Measurements from ENCODE around the gene CERK.

The CERK gene

DNA sequence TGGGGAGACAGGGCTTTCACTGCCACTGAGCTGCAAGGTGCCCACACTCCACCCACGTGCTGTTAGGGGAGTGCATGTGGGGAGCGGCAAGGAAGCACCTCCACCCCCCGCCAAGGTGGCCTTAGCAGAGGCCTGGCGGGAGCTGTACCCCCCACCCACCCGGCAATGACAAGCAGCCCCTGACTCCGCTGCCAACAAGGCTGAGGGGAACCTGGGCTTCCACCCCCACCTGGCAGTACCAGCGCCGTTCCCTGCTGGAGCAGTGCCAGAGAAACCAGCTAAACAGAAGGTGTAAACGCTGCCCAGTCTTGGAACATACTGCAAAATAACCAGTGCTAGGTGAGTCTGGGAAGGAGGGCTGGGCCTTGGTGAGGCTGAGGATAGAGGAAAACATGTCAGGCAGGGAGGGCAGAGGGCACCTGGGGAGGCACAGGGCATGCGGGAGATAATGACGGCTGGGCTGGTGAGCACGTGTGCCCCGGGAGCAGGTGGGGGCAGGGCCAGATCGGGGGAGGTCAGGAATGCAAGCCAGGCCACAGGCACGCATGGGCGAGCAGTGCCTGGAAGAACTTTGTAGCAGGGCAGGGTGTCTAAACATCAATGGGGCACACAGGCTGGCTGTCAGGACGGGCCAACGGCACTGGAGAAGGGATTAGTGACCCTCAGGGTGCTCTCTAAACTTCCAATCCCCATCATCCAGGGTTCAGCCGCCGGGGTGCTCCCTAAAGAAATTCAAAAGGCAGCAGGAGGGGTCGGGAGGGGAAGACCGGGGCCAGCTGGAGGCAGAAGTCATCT, 6.6 kb downstream of the CERK start:
- DNase-seq = no peak

DNA sequence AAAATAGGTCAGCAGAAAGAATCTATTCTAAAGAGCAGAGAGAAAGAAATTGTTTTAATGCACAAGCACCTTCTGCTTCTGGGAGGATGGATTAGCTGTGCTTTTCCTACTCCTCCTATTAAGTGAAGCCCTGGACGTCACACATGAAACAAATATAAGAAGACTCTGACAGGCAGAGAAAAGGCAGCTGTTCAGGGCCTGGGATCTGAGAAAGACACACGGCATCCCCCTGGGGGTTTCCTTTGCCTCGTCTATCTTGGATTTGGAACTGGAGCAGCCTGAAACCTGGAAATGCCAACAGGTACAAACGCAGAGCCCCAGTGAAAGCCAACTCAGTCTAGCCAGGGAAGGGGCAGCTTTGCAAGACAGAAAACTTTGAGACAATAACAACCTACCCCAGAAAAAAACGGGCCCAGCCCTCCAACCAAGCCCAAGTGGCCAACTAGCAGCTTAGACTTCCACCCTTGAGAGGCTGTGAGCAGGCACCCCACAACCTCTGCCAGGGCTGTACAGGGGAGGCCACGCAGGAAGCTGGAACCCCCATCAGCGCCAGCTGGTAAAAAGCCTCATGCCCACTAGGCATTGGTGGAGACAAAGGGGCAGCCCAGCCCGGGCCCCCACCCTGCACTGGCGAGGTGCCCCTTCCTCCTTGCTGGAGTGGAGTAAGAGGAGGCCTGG, 7.3 kb downstream of the CERK start:
- no peak for DNase-seq

DNA sequence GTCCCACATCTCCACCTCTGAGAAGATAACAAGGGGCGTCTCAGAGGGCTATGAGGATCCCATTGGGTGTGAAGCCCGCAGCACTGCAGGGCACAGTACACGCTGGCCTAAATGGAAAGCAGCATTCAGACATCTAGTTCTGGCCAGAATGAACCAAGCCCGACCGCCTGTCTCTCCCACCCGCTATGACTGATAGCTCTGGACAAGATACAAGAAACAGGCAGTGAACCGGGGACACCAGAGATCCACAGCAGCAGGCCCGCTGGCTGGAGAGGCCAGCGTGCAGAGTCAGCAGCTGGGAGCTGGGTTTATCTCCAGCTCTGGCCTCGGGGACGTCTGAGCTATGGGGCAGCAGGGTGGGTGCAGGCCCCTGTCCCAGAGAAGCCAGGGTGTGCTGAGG, 9.6 kb downstream of the CERK start:
- no peak for DNase-seq

DNA sequence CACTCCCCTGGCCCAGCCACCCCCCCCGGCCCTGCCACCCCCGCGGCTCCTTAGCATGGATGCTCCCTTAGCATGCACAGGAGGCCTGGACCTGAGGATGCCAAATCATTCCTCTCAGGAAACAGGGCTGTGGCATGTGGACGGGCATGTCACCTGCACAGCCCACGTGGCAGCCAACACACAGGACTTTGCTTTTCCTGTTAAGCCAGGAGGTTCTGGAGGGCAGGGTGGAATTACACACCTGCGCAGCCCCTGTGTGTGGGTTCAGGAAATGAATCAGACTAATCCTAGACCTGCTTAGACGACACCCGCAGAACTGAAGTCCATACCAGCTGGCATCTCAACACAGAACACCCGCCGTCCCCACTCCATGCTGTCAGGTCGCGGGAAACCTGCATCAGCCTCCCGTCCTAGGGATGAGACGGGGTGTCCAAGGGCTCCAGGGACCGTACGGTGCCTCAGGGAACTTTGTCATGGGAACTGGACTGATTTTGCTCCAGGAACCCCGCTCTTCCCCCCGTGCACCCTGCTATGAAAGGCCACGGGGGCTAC, 10.2 kb downstream of the CERK start:
- no peak for DNase-seq

DNA sequence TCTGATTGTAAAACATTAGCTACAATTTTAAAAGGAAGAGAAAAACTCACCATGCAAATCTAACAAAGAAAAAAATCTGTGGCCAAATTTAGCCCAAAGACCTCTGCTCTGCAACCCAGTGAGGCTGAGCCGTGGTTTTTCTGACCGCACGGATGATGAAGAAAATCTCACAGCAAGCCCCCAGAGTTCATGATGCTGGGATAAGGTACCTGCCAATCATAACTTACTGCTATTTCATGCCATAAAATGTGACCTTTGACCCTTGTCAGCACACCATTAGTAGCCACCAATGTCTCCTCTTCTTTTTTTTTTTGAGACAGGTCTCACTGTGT, 11.1 kb downstream of the CERK start:
- DNase-seq = no peak

DNA sequence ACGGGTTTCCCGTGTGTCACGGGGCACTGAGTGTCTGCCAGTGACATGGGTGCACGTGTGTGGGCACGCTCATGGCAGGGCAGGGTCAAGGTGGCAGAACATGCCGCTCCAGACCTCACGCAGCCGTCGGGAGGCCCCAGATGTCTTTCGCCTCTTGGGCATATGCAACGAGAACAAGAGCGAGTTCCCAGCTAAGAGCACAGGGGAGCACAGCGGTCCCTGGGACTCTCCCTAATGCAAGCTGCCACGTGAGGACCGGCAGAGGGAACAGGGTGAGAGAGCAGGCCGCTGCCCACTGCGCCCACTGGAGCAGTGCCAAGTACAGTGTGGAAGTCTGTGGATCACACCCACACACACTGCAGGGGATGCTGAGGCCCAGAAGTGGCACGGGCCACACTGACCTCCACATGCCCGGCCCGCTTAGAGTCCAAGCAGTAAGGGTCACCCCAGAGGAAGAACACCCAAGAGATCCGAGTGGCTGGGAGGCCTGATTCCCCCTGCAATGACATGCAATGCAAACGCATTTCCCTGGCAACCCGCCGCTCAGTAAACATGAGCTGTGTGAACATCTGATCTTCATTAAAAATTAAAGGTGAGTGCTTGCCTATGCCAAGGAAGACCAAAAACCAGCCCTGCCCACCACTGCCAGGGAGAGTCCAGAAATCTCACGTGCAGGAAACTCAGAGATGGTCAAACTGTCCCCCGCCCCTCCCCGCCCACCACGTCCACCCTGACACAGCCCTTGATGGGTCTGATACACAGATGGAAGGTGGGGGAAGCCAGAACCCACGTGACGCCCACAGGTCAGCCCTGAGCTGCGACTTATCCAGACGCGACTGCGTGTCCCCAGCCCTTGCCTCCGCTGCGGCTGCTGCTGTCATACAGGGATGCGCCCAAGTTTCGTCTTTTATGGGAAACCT, 11.7 kb downstream of the CERK start:
- no peak for DNase-seq

DNA sequence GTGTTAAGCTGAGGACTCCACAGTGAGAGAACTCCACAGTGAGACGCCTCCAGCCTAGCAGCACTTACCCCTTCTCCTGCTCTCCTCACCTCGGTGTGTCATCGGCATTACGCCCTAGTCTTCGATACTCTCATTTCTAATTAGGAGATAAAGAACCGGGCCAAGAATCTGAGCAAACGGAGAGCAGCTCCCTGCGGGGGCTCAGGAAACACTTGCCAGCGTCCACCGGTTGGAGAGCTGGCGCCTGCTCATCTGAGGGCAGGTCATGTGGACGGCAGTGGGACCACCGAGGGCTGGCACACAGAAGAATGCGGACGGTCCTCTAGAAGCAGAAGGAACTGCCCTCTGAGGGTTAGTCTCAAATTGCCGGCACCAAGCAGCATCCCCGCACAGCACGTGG, 13.0 kb downstream of the CERK start:
- DNase-seq = no peak

DNA sequence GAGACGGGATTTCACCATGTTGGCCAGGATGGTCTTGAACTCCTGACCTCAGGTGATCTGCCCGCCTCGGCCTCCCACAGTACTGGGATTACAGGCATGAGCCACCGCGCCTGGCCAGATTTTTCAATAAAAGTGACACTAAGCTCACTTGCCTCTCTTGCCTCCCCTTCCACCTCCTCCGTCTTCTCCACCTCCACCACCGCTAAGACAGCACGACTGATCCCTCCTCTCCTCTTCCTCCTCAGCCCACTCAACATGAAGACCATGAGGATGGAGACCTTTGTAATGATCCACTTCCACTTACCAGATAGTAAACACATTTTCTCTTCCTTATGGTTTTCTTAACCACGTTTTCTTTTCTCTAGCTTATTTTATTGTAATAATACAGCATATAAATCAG, 14.2 kb downstream of the CERK start:
- no peak for DNase-seq

DNA sequence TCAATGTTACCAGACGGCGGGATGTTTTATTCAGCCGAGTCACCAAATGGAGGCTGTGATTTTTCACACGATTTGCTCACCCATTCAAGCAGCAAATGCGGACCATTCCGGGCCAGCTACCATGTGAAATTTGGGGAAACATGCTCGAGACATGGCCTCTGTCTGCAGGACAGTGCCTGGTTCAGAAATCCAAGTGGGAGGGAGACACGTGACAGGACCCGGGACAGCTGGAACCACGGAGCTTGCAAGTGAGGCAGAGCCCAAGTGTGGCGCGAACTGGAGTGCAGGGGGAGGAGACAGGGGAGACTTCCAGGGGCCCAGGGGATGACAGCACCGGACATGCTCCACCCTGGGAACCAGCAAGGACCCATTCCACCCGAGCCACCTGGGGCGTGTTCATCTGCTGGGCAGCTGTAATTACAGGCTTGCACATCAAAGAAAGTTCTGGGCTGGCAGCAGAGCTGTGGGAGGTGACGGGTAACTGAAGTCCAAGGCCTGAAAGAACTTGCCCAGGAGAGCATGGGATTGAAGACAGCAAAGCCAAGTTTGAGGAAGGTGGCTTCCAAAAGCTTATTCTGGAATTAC, 16.5 kb downstream of the CERK start:
- DNase-seq = no peak

DNA sequence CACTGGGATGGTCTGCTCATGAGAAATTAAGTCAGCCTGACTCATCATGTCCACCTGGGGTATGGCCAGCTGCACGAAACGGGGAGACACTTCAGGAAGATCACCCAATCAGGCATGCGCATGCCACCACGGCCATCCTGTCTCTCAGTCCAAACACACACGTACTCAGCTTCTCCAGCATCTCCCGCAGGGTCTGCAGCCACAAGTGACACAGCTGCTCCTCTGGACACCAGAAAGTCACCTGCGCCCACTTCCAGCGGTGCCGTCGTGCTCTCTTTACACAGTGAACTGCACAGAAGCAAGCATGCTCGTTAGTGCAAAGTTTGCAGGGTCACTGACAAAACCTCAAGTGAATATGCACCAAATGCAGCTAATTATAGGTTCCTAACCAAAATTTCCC, 18.1 kb downstream of the CERK start:
- DNase-seq = no peak

DNA sequence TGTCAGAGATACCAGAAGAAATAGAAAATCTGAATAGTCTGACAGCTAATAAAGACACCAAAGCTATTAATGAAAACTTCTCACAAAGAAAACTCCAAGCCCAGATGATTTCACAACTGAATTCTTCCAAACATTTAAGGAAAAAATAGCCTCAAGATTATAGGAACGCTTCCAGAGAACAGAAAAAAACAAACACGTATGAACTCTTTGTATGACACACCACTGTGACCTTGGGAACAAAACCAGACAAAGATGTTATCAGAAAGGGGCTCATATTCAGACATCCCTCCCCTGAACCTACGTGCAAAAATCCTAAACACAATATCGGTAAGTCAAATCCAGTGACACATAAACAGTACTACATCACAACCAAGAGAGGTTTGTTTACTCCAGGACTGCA, 23.5 kb downstream of the CERK start:
- DNase-seq = no peak

DNA sequence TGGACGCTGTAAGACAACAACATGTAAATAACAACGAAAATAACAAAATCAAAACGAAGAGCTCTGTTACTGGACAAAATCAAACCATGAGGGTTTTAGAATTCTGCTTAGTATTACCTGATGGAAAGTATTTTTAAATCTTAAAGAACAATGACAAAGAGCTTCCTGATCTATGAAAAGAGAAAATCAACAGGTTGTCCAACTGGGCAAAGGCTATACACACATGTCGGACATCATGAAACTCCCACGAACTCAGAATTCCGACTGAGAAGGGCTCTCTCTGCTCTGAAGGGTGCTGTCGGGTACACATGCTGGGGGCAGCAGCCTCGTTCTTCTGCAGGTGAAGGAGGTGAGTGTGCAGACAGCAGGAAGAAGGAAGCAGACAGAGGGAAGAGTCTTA, 25.8 kb downstream of the CERK start:
- DNase-seq = no peak

DNA sequence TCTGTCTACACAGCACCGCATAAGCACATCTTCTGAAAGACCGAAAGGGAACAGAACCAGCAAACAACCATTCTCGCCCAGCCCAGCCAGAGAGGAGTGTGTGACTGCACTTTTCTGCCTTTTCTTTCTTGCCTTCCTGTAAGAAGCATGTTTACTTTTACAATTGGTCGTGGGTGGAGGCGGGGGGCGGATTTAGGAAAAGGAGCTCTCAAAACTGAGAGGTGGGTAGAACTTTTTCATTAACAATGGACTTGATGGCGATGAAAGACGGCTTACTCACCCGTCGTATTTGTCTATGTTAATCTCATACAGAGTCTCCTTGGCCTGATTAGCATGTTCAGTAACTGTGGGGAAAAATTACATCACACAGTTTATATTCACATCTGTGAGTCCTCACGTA, 27.2 kb downstream of the CERK start:
- DNase-seq = no peak

DNA sequence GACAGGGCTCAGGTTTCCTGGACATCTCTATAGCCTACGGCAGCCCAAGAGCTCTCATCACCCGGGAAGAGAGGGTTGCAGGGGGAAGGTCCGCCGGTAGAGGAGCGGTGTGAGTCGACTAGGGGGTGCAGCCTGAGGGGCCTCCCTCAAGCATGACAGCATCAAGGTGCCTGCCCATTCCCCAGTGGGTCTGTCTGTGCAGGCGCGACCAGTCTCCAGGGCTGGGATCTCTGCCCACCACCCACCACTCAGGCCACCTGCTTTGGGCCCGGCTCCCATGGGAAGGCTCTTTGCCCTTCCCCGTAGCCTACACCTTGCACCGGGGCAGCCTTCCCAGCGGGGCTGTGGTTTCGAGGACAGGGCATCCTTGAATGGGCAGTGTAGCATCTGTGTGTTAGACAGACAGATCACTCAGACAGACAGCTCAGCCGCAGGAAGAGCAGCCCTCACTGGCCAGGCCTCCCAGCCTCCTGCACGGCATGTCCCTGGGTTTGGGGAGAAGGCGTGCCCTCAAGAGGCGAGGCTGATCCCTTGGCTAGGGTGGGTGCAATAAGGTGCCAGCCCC, 29.2 kb downstream of the CERK start:
- no peak for DNase-seq

DNA sequence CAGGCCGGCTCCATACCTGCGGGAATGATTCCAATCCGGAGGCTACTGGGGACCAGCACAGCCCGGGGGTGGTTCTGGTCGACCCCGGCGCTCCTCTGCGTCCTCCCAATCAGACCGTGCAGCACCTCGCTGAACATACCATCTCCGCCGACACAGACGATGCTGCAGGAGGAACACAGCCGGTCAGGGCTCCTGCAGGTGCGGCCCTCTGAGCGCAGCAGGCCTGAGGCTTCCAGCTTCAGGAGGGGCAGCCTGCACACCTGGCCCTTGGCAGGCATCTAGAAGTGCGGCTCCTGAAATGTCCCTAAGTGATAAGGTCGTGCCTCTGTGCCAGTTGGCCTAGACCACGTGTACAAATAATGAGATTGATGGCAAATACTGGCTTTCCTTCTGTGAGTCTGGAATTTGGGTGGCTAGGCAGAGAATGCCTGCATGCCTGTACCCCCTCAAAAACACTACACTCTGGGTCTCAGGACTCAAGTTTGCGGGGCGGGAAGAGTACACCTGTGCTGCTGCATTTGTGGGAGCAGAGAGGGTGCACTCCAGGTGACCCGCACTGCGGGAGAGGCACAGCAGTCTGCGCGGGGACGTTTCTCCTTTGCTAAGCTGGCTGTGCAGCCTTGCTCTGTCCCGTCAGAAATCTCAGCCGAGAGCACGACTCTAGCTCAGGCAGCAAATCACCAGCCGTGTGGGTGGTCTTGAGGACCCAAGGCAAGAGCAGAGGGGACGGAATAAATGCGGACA, 30.1 kb downstream of the CERK start:
- DNase-seq = no peak

DNA sequence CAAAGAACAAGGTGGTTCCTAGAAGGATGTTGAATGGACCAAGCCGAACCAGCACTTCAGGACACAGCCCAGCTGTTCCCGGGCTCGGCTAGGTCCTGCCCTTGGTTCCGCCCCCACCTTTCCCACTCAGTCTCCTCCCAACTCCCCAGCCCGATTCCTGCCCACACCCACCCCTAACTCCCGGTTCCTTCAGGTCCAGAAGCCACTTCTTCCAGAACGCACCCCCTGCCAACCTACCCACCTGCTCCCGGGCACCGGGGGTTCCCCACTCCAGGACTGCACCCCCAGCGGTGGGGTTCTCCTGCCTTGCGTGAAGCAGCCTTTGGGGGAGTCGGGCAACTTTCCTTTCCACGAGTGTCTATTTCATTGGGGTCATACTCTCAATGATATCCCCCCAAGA, 30.7 kb downstream of the CERK start:
- DNase-seq = no peak

DNA sequence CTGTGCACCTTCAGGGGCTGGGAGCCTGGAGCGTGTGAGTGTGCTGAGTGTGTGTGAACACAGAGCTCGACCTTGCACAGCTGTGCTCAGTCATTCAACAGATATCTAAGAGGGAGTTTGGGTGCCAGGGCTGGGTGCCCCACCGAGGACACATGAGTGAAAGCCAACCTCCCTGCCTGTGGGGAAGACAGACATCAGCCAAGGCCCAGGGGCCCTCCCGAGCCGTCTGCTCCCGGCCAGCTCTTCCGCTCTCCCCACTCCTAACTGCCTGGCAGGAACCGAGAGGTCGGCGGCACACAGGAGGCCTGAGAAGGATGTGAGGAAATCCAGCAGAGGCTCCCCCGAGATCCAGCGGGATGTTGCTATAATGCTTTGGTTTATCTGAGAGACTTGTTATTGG, 32.0 kb downstream of the CERK start:
- no peak for DNase-seq

DNA sequence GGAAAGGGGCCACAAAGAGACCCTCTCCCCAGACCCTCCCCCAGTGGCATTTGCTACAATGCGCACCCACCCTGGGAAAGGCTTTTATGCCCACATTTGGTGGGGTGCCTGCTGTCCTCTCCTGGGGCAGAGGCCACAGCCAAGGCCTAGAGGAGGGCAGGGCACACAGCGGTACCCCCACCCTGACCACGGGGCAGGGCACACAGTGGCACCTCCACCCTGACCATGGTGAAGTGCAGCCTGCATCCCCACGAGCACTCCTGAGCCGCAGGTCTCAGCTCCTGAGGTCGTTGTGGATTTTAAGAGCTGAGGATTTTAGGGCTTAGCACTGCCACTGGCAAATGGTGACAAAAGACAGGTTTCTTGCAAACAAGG, 34.1 kb downstream of the CERK start:
- no peak for DNase-seq

DNA sequence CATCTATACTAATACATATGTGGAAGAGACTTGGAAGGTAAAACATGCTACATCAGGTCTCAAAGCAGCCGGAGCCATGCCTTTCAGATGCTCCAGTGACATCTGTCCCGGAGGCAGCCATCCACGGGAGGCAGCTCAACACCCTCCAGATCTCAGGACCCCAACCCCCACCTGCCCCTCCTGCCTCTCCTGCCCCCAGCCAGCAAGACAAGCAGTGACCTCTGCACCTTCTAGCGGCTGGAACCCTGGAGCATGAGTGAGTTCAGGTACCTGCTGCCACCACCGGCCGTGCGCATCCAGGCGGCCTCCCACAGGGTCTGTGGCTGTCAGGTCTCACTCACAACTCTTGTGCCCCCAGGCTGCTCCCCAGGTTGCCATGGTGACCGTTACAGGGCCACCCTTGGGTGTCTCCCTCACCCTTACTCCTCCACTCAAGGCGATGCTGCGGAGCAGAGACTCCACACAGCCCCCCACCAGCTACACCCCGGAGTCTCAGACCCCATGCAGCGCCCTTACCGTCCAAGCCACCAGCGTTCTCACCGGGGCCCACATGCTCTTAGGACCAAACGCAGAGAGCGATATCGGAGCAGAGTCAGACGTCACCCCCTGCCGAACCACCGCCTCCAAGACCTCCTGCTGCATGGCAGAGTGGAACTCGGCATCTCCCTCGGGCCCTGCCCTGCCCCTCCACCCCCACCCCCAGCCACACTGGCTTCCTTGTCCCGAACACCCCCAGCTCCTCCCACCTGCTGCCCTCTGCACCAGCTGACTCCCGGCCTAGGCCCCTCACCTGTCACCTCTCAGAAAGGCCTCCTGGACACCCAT, 34.7 kb downstream of the CERK start:
- no peak for DNase-seq

DNA sequence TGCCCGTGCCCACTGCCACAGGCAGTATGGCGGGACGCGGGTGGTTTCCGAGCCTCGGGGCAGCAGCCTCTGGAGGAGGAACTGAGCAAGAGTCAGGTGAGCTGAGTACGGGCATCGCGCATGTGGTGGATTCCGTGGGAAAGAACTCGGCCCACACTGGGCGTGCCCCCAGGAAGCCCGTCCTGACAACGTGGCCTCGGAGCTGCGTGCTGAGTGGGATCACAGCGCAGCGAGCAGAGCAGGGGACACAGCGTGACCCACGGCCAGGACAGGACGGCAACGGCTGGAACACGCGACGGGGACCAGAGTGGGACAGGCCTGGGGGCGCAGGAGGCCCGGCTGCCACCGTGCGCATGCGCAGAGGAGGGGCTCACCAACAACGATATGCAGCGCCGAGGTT, 36.8 kb downstream of the CERK start:
- DNase-seq = no peak

DNA sequence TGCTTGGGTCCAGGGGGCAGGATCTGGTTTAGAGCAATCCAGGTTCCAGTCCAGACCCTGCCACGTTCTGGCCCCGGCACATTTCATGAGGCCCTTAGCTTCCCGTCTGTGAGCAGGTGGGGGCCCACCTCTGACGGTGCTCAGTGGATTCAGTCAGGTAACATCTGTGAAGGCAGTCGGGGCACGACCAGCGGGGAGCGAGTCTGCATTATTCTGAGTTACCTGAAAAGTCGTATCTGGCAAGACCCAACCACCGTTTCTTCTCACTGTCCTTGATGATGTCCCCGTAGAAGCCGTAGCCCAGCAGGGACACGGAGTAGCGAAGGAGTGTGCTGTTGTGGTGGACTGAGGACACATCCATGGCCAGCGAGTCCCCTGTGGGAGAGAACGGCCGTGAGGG, 39.0 kb downstream of the CERK start:
- no peak for DNase-seq
